AG04450 (cell line): ENCODE measurements around the gene PELI2. TPM values are rescaled to one million over a fixed set of nuclear protein-coding genes. Genes with fewer than 3 reads are reported as not detected.

Source experiments
- CTCF ChIA-PET: fragments of 300-600, 350-600 bp; formaldehyde crosslinking; extraction: SDS; loops from one replicate; lab custom pipeline; 2022; ENCODE audit warnings: antibody characterized with exemption, inconsistent platforms; lab: Charles Lee
- POLR2A ChIA-PET: fragments of 350-600 bp; formaldehyde crosslinking; extraction: SDS; loops from one replicate; lab custom pipeline; 2021; ENCODE audit warnings: antibody characterized with exemption, inconsistent platforms; lab: Yijun Ruan, JAX
- DNase-seq: peaks from one replicate; pipeline ENCODE4 v3.0.0-alpha.2; 2011; ENCODE audit warnings: low read depth, low spot score
- H3K27ac ChIP-seq: one replicate; pipeline ENCODE4 v1.5.1; 2012; ENCODE audit warnings: low read depth, low read length, control low read depth
- H3K27me3 ChIP-seq: one replicate; pipeline ENCODE4 v1.6.0; 2012; ENCODE audit warnings: low read length; ENCODE audit not compliant: control insufficient read depth, insufficient read depth
- H3K4me3 ChIP-seq: 2 replicates; pipeline ENCODE4 v1.5.1; 2011; ENCODE audit warnings: mild to moderate bottlenecking, low read depth, low read length, control low read depth
- H3K9me3 ChIP-seq: 2 replicates; pipeline ENCODE4 v1.5.1; 2012; ENCODE audit warnings: low read length; ENCODE audit not compliant: control insufficient read depth, insufficient read depth
- CTCF ChIP-seq: IDR thresholded peaks from 2 replicates; pipeline ENCODE4 v1.5.1; 2011; ENCODE audit warnings: low read depth, low read length, control low read depth, inconsistent platforms
- polyA plus RNA-seq: library from polyadenylated mRNA; depleted of rRNA; stranded (reverse); fragments of >200 nt; gene quantifications from 2 replicates; pipeline ENCODE4 v1.2.3, GENCODE V29; 2011

PELI2 gene
- polyA plus RNA-seq, 1 experiment, result 25.7 TPM

DNA sequence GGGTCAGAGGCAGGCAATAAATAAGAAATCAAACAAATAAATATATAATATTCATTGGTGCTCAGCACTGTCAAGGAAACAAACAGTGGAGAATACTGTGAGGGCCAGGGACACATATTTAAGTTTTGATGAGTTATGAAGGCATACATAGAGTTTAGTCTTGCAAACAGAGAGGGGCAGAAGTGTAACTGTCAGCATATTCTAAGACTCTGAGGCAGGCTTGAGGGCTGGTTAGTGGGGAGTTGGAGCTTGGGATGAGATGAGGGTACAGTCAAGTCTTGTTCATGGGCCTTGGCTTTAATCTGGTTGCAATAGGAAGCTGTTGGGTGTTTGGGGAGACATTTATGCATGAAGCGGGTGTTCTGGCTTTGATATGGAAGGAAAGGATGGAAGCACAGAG is 78.9 kb downstream of the PELI2 start:
- no peak for DNase-seq
- ChIA-PET CTCF (no interaction called here), POLR2A (no interaction called here)
- Histone ChIP-seq H3K9me3 (no peaks in the 10 kb centered on the region), H3K4me3 (no peak overlapping the region), H3K27me3 (no peaks in the 10 kb centered on the region), H3K27ac (no peak overlapping the region)
- TF ChIP-seq CTCF, result no peak

DNA sequence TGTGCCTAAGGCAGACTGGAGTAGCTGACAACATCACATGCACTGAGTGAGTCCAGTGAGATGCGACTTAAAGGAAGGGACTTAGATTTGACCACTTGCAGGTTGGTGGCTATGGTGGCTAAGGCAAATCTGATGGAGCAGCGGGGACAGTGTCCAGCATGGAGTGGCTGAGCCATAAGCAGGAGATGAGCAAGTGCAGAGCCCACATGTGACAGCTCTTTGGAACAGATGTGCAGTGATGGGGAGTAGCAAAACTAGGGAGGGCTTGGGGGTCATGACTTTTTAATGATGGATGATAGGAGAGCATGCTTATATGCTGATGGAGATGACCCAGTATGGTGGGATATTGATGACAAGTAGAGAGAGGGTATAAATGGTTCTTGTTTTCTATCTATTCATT is 80.2 kb downstream of the PELI2 start:
- TF ChIP-seq CTCF, result no peak
- no peak overlapping the region for H3K4me3 ChIP-seq
- POLR2A ChIA-PET, result no interaction called here
- H3K27me3 ChIP-seq, result no peaks in the 10 kb centered on the region
- DNase-seq, result no peak
- CTCF ChIA-PET, result no interaction called here
- H3K9me3 ChIP-seq, result no peaks in the 10 kb centered on the region
- peak overlapping the region; percentile 41 for H3K27ac ChIP-seq

DNA sequence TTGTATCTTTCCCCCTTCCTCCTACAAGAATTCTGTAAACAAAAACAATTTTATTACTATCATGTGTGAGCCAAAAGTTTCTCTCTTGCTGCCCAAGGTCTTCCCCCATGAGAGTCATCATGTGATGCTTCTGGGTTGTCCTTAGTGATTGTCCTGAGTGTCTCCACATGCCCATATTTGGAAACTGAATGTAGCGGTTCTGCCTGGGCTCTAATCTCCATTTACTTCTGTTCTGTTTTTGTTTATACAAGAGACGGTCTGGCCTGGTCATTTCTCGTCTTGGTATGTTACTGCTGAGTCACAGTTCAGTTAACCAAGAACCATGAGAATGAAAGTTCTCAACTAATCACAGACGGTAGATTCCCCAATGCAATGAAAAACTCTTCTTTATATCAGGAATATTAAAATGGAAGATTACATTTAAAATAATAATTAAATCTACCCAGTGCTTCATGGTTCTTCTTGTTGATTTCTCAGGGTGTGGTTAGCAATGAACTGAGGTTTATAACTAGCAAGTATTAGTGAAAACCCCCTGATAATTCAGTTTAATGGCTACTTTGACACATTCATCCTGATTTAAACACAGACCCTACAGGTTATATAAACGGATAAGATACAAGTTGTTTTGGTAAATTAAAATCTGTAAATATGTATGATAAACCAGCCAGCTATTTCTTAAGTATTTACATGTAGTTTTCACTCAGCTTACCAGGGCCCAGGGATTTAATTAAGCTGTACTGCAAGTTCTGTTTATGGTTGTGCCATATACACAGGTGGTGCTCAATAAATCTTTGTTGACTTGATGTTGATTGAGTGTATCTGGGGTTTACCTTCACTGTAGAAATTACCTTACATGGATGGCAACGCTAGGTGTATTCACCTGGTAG is 81.1 kb downstream of the PELI2 start:
- Histone ChIP-seq H3K9me3 (no peaks in the 10 kb centered on the region), H3K4me3 (no peak overlapping the region; the same call in 1 of the 2 replicates), H3K27me3 (no peaks in the 10 kb centered on the region), H3K27ac (peak overlapping the region; percentile 85)
- no peak for TF ChIP-seq CTCF
- POLR2A ChIA-PET, result no interaction called here
- peak; percentile 98 for DNase-seq
- CTCF ChIA-PET, result no interaction called here

DNA sequence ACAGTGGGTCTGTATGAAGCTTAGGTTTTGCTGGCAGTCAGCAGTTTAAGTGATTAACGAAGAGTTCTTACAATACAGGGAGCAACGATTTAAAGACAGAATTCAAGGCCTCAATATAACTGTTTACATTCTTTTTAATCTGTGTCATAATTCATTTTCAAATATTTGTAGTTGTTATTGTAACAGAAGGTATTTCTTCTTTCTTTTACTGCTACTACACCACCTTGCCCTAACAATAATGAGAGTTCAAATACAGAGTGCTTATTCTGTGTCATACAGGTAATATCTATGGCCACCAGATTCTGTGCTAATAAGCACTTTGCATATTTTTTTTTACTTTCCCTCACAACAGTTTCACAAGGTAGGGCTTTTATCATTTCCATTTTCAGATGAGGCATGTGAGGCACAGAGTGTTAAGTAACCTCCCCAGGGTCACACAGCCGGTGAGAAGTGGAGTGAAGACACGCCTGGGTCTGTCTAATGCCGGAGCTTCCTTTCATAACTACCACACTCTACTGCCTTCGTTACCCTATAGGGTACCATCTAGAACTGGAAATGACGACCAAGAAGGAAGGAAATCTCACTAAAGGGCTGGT is 81.9 kb downstream of the PELI2 start:
- H3K9me3 ChIP-seq, result no peaks in the 10 kb centered on the region
- no peak overlapping the region for H3K4me3 ChIP-seq
- no peak for TF ChIP-seq CTCF
- DNase-seq, result no peak
- peak overlapping the region; percentile 85 for H3K27ac ChIP-seq
- no peaks in the 10 kb centered on the region for H3K27me3 ChIP-seq
- ChIA-PET CTCF (no interaction called here), POLR2A (no interaction called here)

DNA sequence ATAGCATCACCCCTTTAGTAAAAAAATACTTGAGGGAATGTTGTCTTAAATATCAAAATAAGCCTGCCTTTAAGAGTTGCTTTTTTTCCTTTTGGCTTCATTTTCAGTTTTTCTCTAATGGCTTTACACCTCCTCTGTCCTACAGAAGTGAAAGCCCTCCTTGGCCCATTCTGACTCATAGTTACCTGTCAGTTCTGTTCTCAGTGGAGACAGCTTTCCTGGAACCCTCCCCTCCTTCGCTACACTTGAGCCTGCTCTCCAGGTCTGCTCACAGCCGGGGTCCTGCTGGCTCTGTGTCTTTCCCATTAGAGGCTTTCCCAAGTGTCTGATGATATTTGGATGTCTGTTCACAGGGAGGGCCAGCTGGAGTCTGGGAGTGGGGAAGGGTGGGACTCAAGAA is 84.0 kb downstream of the PELI2 start:
- ChIA-PET CTCF (no interaction called here), POLR2A (no interaction called here)
- Histone ChIP-seq H3K4me3 (no peak overlapping the region), H3K9me3 (no peaks in the 10 kb centered on the region), H3K27me3 (no peaks in the 10 kb centered on the region), H3K27ac (no peak overlapping the region)
- no peak for TF ChIP-seq CTCF
- no peak for DNase-seq
